ENCODE data around the gene ZP1. TPM values are rescaled to one million over a fixed set of nuclear protein-coding genes. Genes with fewer than 3 reads are reported as not detected.
A peak's percentile ranks its signal among the peaks of the same experiment; 100 is the strongest.

ZP1 gene
- total RNA-seq, 4 donors from 2014 or later: 0.26 TPM; not detected in 3

DNA sequence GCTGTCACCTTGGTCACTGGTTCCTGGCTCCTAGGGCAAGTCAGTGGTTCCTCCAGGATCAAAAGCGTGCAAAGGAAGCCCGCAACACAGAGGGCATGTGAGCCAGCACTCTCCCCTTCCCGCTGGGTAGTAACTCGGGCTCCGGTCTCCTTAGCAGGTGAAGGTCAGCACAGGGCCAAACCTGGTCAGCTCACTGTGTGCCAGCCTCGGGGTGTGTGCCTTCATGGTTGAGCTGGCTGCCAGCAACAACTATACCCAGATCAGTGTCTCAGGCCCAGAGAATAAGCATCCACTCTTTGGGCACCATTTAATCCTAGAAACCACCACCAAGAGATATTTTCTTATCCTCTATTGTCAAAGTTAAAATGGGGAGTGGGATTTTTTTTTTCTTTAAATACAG, 41.6 kb upstream of the ZP1 start:
- intact Hi-C loops (cut with DNase I): no loop called here
- Histone ChIP-seq H3K4me3 (no peak overlapping the region), H3K36me3 (no peaks in the 10 kb centered on the region), H3K9me3 (no peaks in the 10 kb centered on the region), H3K4me1 (no peaks in the 10 kb centered on the region), H3K27ac (replicated peaks in 1 of 4) (no peak overlapping the region), H3K27me3 (no peaks in the 10 kb centered on the region)
- DNase-seq (ENCODE audit: extremely low spot score): no peak
- no peak for TF ChIP-seq EP300 (IDR thresholded peaks at IDR 0.05)
- TF ChIP-seq, protein P1, sequence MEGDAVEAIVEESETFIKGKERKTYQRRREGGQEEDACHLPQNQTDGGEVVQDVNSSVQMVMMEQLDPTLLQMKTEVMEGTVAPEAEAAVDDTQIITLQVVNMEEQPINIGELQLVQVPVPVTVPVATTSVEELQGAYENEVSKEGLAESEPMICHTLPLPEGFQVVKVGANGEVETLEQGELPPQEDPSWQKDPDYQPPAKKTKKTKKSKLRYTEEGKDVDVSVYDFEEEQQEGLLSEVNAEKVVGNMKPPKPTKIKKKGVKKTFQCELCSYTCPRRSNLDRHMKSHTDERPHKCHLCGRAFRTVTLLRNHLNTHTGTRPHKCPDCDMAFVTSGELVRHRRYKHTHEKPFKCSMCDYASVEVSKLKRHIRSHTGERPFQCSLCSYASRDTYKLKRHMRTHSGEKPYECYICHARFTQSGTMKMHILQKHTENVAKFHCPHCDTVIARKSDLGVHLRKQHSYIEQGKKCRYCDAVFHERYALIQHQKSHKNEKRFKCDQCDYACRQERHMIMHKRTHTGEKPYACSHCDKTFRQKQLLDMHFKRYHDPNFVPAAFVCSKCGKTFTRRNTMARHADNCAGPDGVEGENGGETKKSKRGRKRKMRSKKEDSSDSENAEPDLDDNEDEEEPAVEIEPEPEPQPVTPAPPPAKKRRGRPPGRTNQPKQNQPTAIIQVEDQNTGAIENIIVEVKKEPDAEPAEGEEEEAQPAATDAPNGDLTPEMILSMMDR (IDR thresholded peaks at IDR 0.05): no peak
- WGBS: 74% methylated on average over 4 of the region's 6 CpGs

DNA sequence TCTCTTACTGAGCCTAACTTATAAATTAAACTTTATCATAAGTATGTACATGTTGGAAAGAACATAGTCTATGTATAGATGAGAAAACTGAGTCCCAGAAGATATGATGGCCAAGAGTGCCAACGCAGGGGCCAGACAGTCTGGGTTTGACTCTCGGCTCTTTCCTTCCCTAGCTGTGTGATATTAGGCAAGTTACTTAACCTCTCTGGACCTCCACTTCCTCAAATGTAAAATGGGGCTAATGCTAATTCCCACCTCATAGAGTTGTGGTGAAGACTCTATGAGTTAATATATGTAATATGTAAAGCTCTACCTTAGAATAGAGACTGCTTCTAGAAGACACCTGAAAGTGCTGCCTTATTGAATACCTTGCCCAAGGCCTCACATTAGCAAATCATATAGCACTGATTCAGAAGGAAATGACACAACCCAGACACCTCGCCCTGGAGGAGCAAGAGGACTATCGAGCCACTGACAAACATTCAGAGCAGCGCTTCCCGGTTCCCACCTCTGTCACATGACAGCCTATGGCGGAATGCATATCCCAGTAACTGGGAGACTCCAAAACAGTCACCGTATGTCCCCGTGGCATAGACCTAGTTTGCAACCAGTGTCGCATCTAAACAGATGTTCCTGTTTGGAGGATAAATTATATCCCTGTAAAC, 36.7 kb upstream of the ZP1 start:
- no peak overlapping the region for H3K4me3 ChIP-seq
- no peak for TF ChIP-seq POLR2AphosphoS5 (IDR thresholded peaks at IDR 0.05)
- TF ChIP-seq POLR2A (IDR thresholded peaks at IDR 0.05; ENCODE audit: low read depth): no peak
- TF ChIP-seq EP300 (IDR thresholded peaks at IDR 0.05): no peak
- TF ChIP-seq, protein P1 (IDR thresholded peaks at IDR 0.05): no peak

DNA sequence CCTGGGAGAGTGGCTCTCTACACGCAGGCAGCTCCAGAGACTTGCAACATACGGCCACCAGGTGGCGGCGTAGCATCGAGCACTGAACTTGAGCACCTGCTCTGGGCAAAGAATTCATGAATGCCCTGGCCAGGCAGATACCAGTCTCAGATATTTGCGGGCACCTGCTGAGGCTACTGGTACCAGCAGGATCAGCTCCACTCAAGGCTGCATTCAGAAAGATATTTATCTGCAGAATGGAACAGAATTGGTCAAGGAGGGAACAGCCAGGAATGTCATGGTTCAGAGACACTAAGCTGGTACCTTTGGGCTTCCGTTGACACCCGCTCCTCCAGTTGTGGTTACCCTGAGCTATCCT, 36.2 kb upstream of the ZP1 start:
- H3K9me3 ChIP-seq: no peaks in the 10 kb centered on the region
- H3K4me3 ChIP-seq: no peak overlapping the region
- H3K36me3 ChIP-seq: no peaks in the 10 kb centered on the region
- H3K27ac ChIP-seq (replicated peaks in 1 of 4): no peak overlapping the region
- intact Hi-C loops (cut with DNase I): loop anchor here (5.0 to 10.0 kb wide), 3 partner anchors 66 to 356 kb away; partner anchors contain the start of gene VPS37C
- H3K27me3 ChIP-seq: peaks cover 0 to 7% (median 0%) of the 10 kb centered on the region in 4 donors
- WGBS: 3% methylated on average over 6 of the region's 8 CpGs
- H3K4me1 ChIP-seq: peaks cover 0 to 3% (median 0%) of the 10 kb centered on the region in 4 donors
- TF ChIP-seq EP300 (IDR thresholded peaks at IDR 0.05) (no peak), POLR2AphosphoS5 (IDR thresholded peaks at IDR 0.05) (no peak)
- TF ChIP-seq, protein P1 (IDR thresholded peaks at IDR 0.05): peak; percentile 87 to 95 (median 93)
- peak; percentile 96 for DNase-seq (ENCODE audit: extremely low spot score)

More for the DNA sequence above, 36.7 kb upstream of the ZP1 start:
- Histone ChIP-seq H3K4me1 (peaks cover 0 to 3% (median 0%) of the 10 kb centered on the region in 4 donors), H3K9me3 (no peaks in the 10 kb centered on the region), H3K27me3 (peaks cover 0 to 7% (median 0%) of the 10 kb centered on the region in 4 donors), H3K27ac (replicated peaks in 1 of 4) (no peak overlapping the region), H3K36me3 (no peaks in the 10 kb centered on the region)
- no peak for DNase-seq (ENCODE audit: extremely low spot score)
- WGBS: 37% methylated on average over 10 of the region's 10 CpGs
- intact Hi-C loops (cut with DNase I): loop anchor here (5.0 to 10.0 kb wide), 3 partner anchors 67 to 357 kb away; partner anchors contain the start of gene VPS37C

DNA sequence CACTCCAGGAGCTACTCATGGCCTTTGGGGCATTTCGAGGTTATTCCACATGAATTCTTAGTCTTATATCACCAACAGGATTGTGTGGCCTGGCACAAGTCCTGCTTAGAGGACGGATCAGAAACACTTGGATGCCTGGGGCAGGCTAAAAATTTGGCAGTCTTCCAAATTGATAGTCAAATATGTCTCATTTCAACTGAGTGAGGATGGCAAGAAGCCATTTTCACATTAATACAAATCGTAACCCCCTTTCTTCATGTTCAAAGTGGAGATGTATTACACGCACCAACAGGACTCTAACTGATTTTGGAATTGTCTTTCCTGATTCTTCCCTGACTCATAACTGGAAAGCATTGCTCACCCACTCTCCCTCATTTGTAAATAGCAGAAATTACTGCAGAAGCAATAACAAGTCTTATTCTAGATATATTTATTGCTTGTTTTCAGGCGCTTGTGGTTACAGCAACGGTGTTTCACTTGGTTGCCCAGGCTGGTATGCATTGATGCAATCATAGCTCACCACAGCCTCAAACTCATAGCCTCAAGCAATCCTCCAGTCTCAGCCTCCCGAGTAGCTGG, 35.8 kb upstream of the ZP1 start:
- intact Hi-C loops (cut with DNase I): loop anchor here (5.0 to 10.0 kb wide), 3 partner anchors 66 to 356 kb away; partner anchors contain the start of gene VPS37C
- H3K36me3 ChIP-seq: no peaks in the 10 kb centered on the region
- H3K27me3 ChIP-seq: peaks cover 0 to 7% (median 0%) of the 10 kb centered on the region in 4 donors
- H3K4me1 ChIP-seq: peaks cover 0 to 3% (median 0%) of the 10 kb centered on the region in 4 donors
- TF ChIP-seq, protein P1 (IDR thresholded peaks at IDR 0.05): no peak
- TF ChIP-seq EP300 (IDR thresholded peaks at IDR 0.05) (no peak), POLR2A (IDR thresholded peaks at IDR 0.05; ENCODE audit: low read depth) (no peak), POLR2AphosphoS5 (IDR thresholded peaks at IDR 0.05) (no peak)
- no peak for DNase-seq (ENCODE audit: extremely low spot score)
- H3K4me3 ChIP-seq: no peak overlapping the region
- H3K27ac ChIP-seq (replicated peaks in 1 of 4): no peak overlapping the region
- no peaks in the 10 kb centered on the region for H3K9me3 ChIP-seq
- 54% methylated on average over 7 of the region's 7 CpGs for WGBS

Measured in esophagus muscularis mucosa (tissue), 4 donors.